ENCODE measurements around the gene GPLD1. TPM values are rescaled to one million over a fixed set of nuclear protein-coding genes. Genes with fewer than 3 reads are reported as not detected.

Gene GPLD1
- total and polyA plus RNA-seq, 2 donors from 2014 or later: 0.41 to 0.94 TPM

GRCh38 chr6:24484657-24485323 lies 4.6 kb downstream of the GPLD1 start:
- DNase-seq: no peak
- TF ChIP-seq CTCF (IDR thresholded peaks at IDR 0.05; ENCODE audit: borderline replicate concordance, extremely low read depth, insufficient read depth): no peak
- Histone ChIP-seq H3K9ac (ENCODE audit: low read length in 3 of 3) (no peak overlapping the region), H3K27me3 (ENCODE audit: control insufficient read depth, insufficient read depth, low read length) (no peaks in the 10 kb centered on the region), H3K27ac (ENCODE audit: low read depth in 2 of 2, low read length in 2 of 2) (no peak overlapping the region), H3K4me1 (ENCODE audit: control insufficient read depth in 2 of 3, insufficient read depth in 2 of 3, low read depth in 1 of 3, low read length in 3 of 3) (no peaks in the 10 kb centered on the region), H3K9me3 (ENCODE audit: control insufficient read depth in 2 of 3, insufficient read depth in 1 of 3, low read length in 3 of 3) (no peaks in the 10 kb centered on the region), H3K4me3 (ENCODE audit: low read length in 3 of 3) (no peak overlapping the region), H3K36me3 (ENCODE audit: control insufficient read depth in 2 of 3, insufficient read depth in 3 of 3, low read length in 3 of 3) (no peaks in the 10 kb centered on the region)
- FAIRE-seq: no peak
- intact Hi-C loops (cut with DNase I): no loop called here

- FAIRE-seq (no peak), DNase-seq (no peak)
- Histone ChIP-seq H3K9ac (ENCODE audit: low read length in 3 of 3) (no peak overlapping the region), H3K27me3 (ENCODE audit: control insufficient read depth, insufficient read depth, low read length) (no peaks in the 10 kb centered on the region), H3K27ac (ENCODE audit: low read depth in 2 of 2, low read length in 2 of 2) (no peak overlapping the region), H3K4me3 (ENCODE audit: low read length in 3 of 3) (no peak overlapping the region), H3K9me3 (ENCODE audit: control insufficient read depth in 2 of 3, insufficient read depth in 1 of 3, low read length in 3 of 3) (no peaks in the 10 kb centered on the region), H3K4me1 (ENCODE audit: control insufficient read depth in 2 of 3, insufficient read depth in 2 of 3, low read depth in 1 of 3, low read length in 3 of 3) (no peaks in the 10 kb centered on the region), H3K36me3 (ENCODE audit: control insufficient read depth in 2 of 3, insufficient read depth in 3 of 3, low read length in 3 of 3) (no peaks in the 10 kb centered on the region)
- intact Hi-C loops (cut with DNase I): no loop called here
- no peak for TF ChIP-seq CTCF (IDR thresholded peaks at IDR 0.05; ENCODE audit: borderline replicate concordance, extremely low read depth, insufficient read depth)
Observed at GRCh38 chr6:24481449-24481848, 7.9 kb downstream of the GPLD1 start.

- no peaks in the 10 kb centered on the region for H3K9me3 ChIP-seq (ENCODE audit: control insufficient read depth in 2 of 3, insufficient read depth in 1 of 3, low read length in 3 of 3)
- FAIRE-seq (no peak), DNase-seq (no peak)
- H3K36me3 ChIP-seq (ENCODE audit: control insufficient read depth in 2 of 3, insufficient read depth in 3 of 3, low read length in 3 of 3): no peaks in the 10 kb centered on the region
- no peak overlapping the region for H3K4me3 ChIP-seq (ENCODE audit: low read length in 3 of 3)
- H3K9ac ChIP-seq (ENCODE audit: low read length in 3 of 3): no peak overlapping the region
- no peak for TF ChIP-seq CTCF (IDR thresholded peaks at IDR 0.05; ENCODE audit: borderline replicate concordance, extremely low read depth, insufficient read depth)
- intact Hi-C loops (cut with DNase I): no loop called here
- H3K27me3 ChIP-seq (ENCODE audit: control insufficient read depth, insufficient read depth, low read length): no peaks in the 10 kb centered on the region
- no peaks in the 10 kb centered on the region for H3K4me1 ChIP-seq (ENCODE audit: control insufficient read depth in 2 of 3, insufficient read depth in 2 of 3, low read depth in 1 of 3, low read length in 3 of 3)
- no peak overlapping the region for H3K27ac ChIP-seq (ENCODE audit: low read depth in 2 of 2, low read length in 2 of 2)
Observed at GRCh38 chr6:24480705-24481104, 8.7 kb downstream of the GPLD1 start.

DNA sequence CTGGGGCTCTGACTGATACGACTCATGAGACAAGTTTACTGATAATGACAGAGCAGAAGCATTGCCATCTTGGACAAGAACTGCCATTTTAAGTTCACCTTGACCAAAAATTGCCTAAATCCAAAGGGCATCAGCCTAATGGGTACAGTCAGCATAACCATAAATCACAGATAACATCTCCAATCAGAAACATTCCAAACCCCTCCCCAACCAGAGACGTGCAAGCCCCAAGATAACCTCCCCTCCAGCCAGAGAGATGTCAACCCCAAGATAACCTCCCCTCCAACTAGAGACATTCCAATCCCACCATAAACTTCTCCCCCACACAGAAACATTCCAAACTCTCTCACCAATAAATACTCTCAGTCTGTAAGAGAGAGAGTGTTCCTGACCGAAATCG lies 10.5 kb downstream of the GPLD1 start:
- intact Hi-C loops (cut with DNase I): no loop called here
- DNase-seq: no peak
- no peak for TF ChIP-seq CTCF (IDR thresholded peaks at IDR 0.05; ENCODE audit: borderline replicate concordance, extremely low read depth, insufficient read depth)
- no peak overlapping the region for H3K9ac ChIP-seq (ENCODE audit: low read length in 3 of 3)
- H3K4me3 ChIP-seq (ENCODE audit: low read length in 3 of 3): no peak overlapping the region
- H3K27me3 ChIP-seq (ENCODE audit: control insufficient read depth, insufficient read depth, low read length): no peaks in the 10 kb centered on the region
- no peak for FAIRE-seq
- no peaks in the 10 kb centered on the region for H3K9me3 ChIP-seq (ENCODE audit: control insufficient read depth in 2 of 3, insufficient read depth in 1 of 3, low read length in 3 of 3)
- H3K27ac ChIP-seq (ENCODE audit: low read depth in 2 of 2, low read length in 2 of 2): no peak overlapping the region
- no peaks in the 10 kb centered on the region for H3K4me1 ChIP-seq (ENCODE audit: control insufficient read depth in 2 of 3, insufficient read depth in 2 of 3, low read depth in 1 of 3, low read length in 3 of 3)
- H3K36me3 ChIP-seq (ENCODE audit: control insufficient read depth in 2 of 3, insufficient read depth in 3 of 3, low read length in 3 of 3): no peaks in the 10 kb centered on the region
